Activated CD8-positive, alpha-beta memory T cell treated with anti-CD3 and anti-CD28 coated beads, Interleukin-2, amount 50 U/mL, for 1 hour (primary cell): ENCODE measurements around the gene APPBP2.

Experiments used
- DNase-seq: peaks from one replicate; pipeline ENCODE4 v3.0.0-alpha.2; 2020; ENCODE audit errors: extremely low read depth

Gene APPBP2

DNA sequence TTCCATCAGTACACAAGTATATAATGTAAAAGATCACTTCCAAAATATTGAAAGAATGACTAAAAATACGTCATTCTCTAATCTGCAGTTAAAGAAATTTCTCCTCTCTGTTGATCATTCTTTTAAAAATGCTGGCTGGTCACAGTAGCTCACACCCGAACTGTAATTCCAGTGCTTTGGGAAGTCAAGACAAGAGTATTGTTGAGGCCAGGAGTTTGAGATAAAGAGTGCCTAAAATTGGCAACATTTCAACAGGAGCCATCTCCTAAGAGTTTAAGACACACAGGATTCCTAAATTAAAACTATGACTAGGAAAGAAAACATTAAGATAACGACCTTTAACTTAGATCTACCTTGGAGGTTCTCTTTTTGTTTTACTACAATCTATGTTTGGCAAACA is 129.6 kb downstream of the APPBP2 start:
- DNase-seq = no peak

DNA sequence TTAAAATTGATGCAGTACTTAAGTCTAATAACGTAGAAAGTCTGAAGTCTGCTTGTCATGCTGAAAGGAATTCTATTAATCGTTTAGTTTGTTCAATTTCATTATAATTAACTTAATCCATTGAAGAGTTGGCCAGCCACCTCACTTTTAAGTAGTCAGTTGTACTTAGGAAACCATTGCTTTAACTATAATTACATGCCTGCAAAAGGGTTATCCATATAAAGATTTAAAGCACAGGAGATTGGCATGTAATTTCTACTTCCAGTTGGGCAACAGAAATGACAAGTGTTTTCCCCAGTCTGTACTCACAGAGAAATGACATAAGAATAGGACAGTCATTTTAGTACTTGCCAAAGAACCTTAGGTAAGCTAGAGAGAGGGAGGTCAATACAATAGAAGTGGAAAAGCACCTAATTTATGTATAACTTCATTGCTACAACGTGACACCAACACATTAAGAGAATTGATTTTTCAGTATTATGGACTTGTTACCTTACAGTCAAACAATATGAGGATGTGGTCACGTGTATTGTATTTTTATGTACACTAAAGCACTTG is 130.5 kb downstream of the APPBP2 start:
- no peak for DNase-seq

DNA sequence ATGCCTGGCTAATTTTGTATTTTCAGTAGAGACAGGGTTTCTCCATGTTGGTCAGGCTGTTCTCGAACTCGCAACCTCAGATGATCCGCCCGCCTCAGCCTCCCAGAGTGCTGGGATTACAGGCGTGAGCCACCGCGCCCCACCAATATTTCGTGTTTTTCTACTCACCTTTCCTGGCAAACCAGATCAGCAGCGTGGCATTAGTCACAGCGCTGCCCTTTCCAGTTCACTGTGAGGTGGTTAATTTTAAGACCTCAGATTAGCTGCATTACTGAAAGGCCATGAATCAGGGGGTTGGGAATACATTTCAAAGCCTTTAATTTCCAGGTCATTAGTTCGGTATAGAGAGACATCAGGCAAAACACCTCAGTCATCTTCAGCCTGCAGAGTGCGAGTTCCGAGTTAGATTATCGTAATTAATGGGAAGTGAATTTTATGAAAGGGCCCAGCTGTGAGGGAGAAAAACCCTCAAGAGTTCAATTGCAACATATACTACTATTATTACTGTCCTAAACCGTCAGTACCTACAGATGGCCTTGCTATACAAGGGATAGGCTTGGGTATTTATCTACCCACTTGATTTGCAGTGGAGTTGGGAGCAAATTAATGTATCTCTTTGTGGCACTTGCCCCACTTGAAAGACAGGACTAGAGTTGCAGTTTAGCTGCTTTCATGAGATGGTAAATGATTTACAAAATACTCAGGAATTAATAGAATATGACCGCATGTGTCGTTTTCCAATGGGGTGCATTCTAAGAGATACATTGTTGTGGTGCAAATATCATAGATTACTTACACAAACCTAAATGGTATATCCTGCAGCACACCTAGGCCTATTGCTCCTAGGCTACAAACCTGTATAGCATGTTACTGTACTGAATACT is 132.0 kb downstream of the APPBP2 start:
- DNase-seq = no peak
